VCaP (cell line): ENCODE measurements around the gene NKX6-1.

ENCODE experiments used
- H3K27ac ChIP-seq: fragments of 450-650 bp; 2 replicates; pipeline ENCODE4 v1.5.1; 2017
- CTCF ChIP-seq: fragments of 450-650 bp; conservative IDR thresholded peaks from 2 replicates; pipeline ENCODE4 v1.5.1; 2017; ENCODE audit warnings: mild to moderate bottlenecking, moderate library complexity

Gene NKX6-1

GRCh38 chr4:84498203-84498934 lies 723 bp downstream of the NKX6-1 start:
- no peak for TF ChIP-seq CTCF
- peak overlapping the region; percentile 47; the same call in 1 of the 2 replicates for H3K27ac ChIP-seq

- TF ChIP-seq CTCF, result no peak
- H3K27ac ChIP-seq, result peak overlapping the region; percentile 47; the same call in 1 of the 2 replicates
These were observed 1.4 kb downstream of the NKX6-1 start for GRCh38 chr4:84497504-84498202.

- no peak for TF ChIP-seq CTCF
- H3K27ac ChIP-seq, result no peak overlapping the region
These were observed 2.2 kb downstream of the NKX6-1 start for GRCh38 chr4:84496706-84497503.

GRCh38 chr4:84496331-84496705 lies 2.8 kb downstream of the NKX6-1 start:
- no peak for TF ChIP-seq CTCF
- no peak overlapping the region for H3K27ac ChIP-seq

GRCh38 chr4:84495794-84496261 lies 3.3 kb downstream of the NKX6-1 start:
- no peak overlapping the region; the same call in 1 of the 2 replicates for H3K27ac ChIP-seq
- TF ChIP-seq CTCF, result no peak

- no peak overlapping the region; the same call in 1 of the 2 replicates for H3K27ac ChIP-seq
- no peak for TF ChIP-seq CTCF
These were observed 3.8 kb downstream of the NKX6-1 start for GRCh38 chr4:84495118-84495793.
